Coronary artery (tissue), 2 donors: ENCODE measurements around the gene CASP6.

ENCODE experiments used
- DNase-seq: peaks from one replicate; pipeline ENCODE4 v3.0.0-alpha.2; 2017; ENCODE audit warnings: low spot score
- H3K27ac ChIP-seq, 2 donors: fragments of 200-600 bp; sonication (generic); one replicate each; pipeline ENCODE4 v1.5.1; 2016 to 2019
- H3K4me3 ChIP-seq: fragments of 200-600 bp; sonication (generic); 2 replicates; pipeline ENCODE4 v1.5.1; 2016; ENCODE audit warnings: mild to moderate bottlenecking, moderate library complexity
- CTCF ChIP-seq: fragments of 200-600 bp; sonication (generic); IDR thresholded peaks from one replicate; pipeline ENCODE4 v1.5.1; 2019; ENCODE audit warnings: antibody characterized with exemption

Gene CASP6

GRCh38 chr4:109672169-109672930 is 30.9 kb downstream of the CASP6 start:
- H3K4me3 ChIP-seq, result no peak overlapping the region
- TF ChIP-seq CTCF, result no peak
- H3K27ac ChIP-seq, result no peak overlapping the region
- no peak for DNase-seq

GRCh38 chr4:109671350-109671749 is 31.9 kb downstream of the CASP6 start:
- Histone ChIP-seq H3K4me3 (no peak overlapping the region), H3K27ac (no peak overlapping the region)
- no peak for DNase-seq
- no peak for TF ChIP-seq CTCF

GRCh38 chr4:109665783-109666485 is 37.3 kb downstream of the CASP6 start:
- no peak overlapping the region for H3K27ac ChIP-seq
- no peak for TF ChIP-seq CTCF
- no peak overlapping the region for H3K4me3 ChIP-seq
- no peak for DNase-seq

- Histone ChIP-seq H3K4me3 (no peak overlapping the region), H3K27ac (no peak overlapping the region)
- no peak for DNase-seq
- TF ChIP-seq CTCF, result no peak
These were observed 40.5 kb downstream of the CASP6 start for GRCh38 chr4:109662771-109663170.

- no peak for DNase-seq
- Histone ChIP-seq H3K4me3 (no peak overlapping the region), H3K27ac (no peak overlapping the region)
- no peak for TF ChIP-seq CTCF
These were observed 41.1 kb downstream of the CASP6 start for GRCh38 chr4:109662116-109662515.

GRCh38 chr4:109658871-109659410 is 44.3 kb downstream of the CASP6 start:
- no peak for DNase-seq
- Histone ChIP-seq H3K4me3 (no peak overlapping the region), H3K27ac (no peak overlapping the region)
- no peak for TF ChIP-seq CTCF
